H9 (cell line): ENCODE data around the gene OTOF. TPM values are rescaled to one million over a fixed set of nuclear protein-coding genes. Genes with fewer than 3 reads are reported as not detected.

Source experiments
- DNase-seq: peaks from one replicate; pipeline ENCODE4 v3.0.0-alpha.2; 2017
- H2AFZ ChIP-seq: one replicate; pipeline ENCODE4 v1.6.1; 2013; ENCODE audit warnings: mild to moderate bottlenecking, low read length, control low read depth, moderate library complexity
- H2AK5ac ChIP-seq: 2 replicates; pipeline ENCODE4 v1.6.1; 2013; ENCODE audit warnings: low read length, control low read depth, mixed read lengths; ENCODE audit not compliant: insufficient read length
- H2BK120ac ChIP-seq: one replicate; pipeline ENCODE4 v1.6.1; 2013; ENCODE audit warnings: low read depth, mild to moderate bottlenecking, low read length, control low read depth, inconsistent platforms; ENCODE audit not compliant: poor library complexity, severe bottlenecking
- H2BK12ac ChIP-seq: 2 replicates; pipeline ENCODE4 v1.6.1; 2013; ENCODE audit warnings: low read length, control low read depth, mixed read lengths, low read depth; ENCODE audit not compliant: insufficient read length
- H2BK15ac ChIP-seq: 2 replicates; pipeline ENCODE4 v1.6.1; 2013; ENCODE audit warnings: low read depth, low read length, control low read depth
- H2BK20ac ChIP-seq: one replicate; pipeline ENCODE4 v1.6.1; 2013; ENCODE audit warnings: low read depth, mild to moderate bottlenecking, low read length, control low read depth, inconsistent platforms; ENCODE audit not compliant: poor library complexity, severe bottlenecking
- H2BK5ac ChIP-seq: 2 replicates; pipeline ENCODE4 v1.6.1; 2013; ENCODE audit warnings: low read length, control low read depth, mixed read lengths; ENCODE audit not compliant: insufficient read length
- H3K14ac ChIP-seq: 2 replicates; pipeline ENCODE4 v1.6.1; 2013; ENCODE audit warnings: low read length, control low read depth; ENCODE audit not compliant: insufficient read depth
- H3K18ac ChIP-seq: 2 replicates; pipeline ENCODE4 v1.6.1; 2013; ENCODE audit warnings: low read depth, mild to moderate bottlenecking, mixed read lengths, low read length, control low read depth; ENCODE audit not compliant: insufficient read length
- H3K23ac ChIP-seq: 2 replicates; pipeline ENCODE4 v1.6.1; 2013; ENCODE audit warnings: low read length, control low read depth, mixed read lengths, low read depth; ENCODE audit not compliant: insufficient read length
- H3K23me2 ChIP-seq: 2 replicates; pipeline ENCODE4 v1.6.1; 2013; ENCODE audit warnings: low read depth, mild to moderate bottlenecking, mixed read lengths, low read length, control low read depth; ENCODE audit not compliant: insufficient read length, poor library complexity, severe bottlenecking
- H3K27ac ChIP-seq: 2 replicates; pipeline ENCODE4 v1.5.1; 2013; ENCODE audit warnings: low read length, control low read depth, mixed read lengths, low read depth; ENCODE audit not compliant: insufficient read length
- H3K27me3 ChIP-seq: 2 replicates; pipeline ENCODE4 v1.6.1; 2013; ENCODE audit warnings: low read length, control low read depth, inconsistent platforms; ENCODE audit not compliant: insufficient read depth
- H3K4ac ChIP-seq: 2 replicates; pipeline ENCODE4 v1.6.1; 2013; ENCODE audit warnings: low read depth, mild to moderate bottlenecking, control low read depth, inconsistent platforms, low read length, moderate library complexity
- H3K4me1 ChIP-seq: 2 replicates; pipeline ENCODE4 v1.6.1; 2013; ENCODE audit warnings: low read length, control low read depth, inconsistent platforms; ENCODE audit not compliant: insufficient read depth
- H3K4me2 ChIP-seq: 2 replicates; pipeline ENCODE4 v1.6.1; 2013; ENCODE audit warnings: low read length, control low read depth, mixed read lengths; ENCODE audit not compliant: insufficient read length, insufficient read depth
- H3K56ac ChIP-seq: 2 replicates; pipeline ENCODE4 v1.6.1; 2013; ENCODE audit warnings: low read depth, mild to moderate bottlenecking, mixed read lengths, low read length, control low read depth; ENCODE audit not compliant: insufficient read length
- H3K79me1 ChIP-seq: 2 replicates; pipeline ENCODE4 v1.6.1; 2013; ENCODE audit warnings: low read depth, mild to moderate bottlenecking, moderate library complexity, low read length, control low read depth, inconsistent platforms; ENCODE audit not compliant: insufficient read depth, poor library complexity, severe bottlenecking
- H3K79me2 ChIP-seq: 2 replicates; pipeline ENCODE4 v1.6.1; 2013; ENCODE audit warnings: low read length, control low read depth, inconsistent platforms; ENCODE audit not compliant: insufficient read depth
- H3K9ac ChIP-seq: 2 replicates; pipeline ENCODE4 v1.6.1; 2013; ENCODE audit warnings: low read length, control low read depth, mixed read lengths; ENCODE audit not compliant: insufficient read length; ENCODE audit errors: extremely low read depth
- H3K9me3 ChIP-seq: one replicate; pipeline ENCODE4 v1.6.1; 2013; ENCODE audit warnings: low read depth, low read length, inconsistent platforms; ENCODE audit not compliant: control insufficient read depth
- H3T11ph ChIP-seq: one replicate; pipeline ENCODE4 v1.6.1; 2013; ENCODE audit warnings: mild to moderate bottlenecking, low read length, control low read depth, inconsistent platforms
- H4K20me1 ChIP-seq: one replicate; pipeline ENCODE4 v1.6.1; 2013; ENCODE audit not compliant: control insufficient read depth, insufficient read length, insufficient read depth
- H4K5ac ChIP-seq: 2 replicates; pipeline ENCODE4 v1.6.1; 2013; ENCODE audit warnings: low read depth, mild to moderate bottlenecking, mixed read lengths, low read length, control low read depth; ENCODE audit not compliant: insufficient read length
- H4K8ac ChIP-seq: replicated peaks from 2 replicates; pipeline ENCODE4 v1.6.1; 2013; ENCODE audit warnings: low read length, control low read depth, mixed read lengths, low read depth; ENCODE audit not compliant: insufficient read length
- H4K91ac ChIP-seq: 2 replicates; pipeline ENCODE4 v1.6.1; 2013; ENCODE audit warnings: low read depth, mild to moderate bottlenecking, moderate library complexity, mixed read lengths, low read length, control low read depth; ENCODE audit not compliant: insufficient read length
- H3K27ac Mint-ChIP-seq, 3 experiments: 2 replicates in 2 of 3; 3 replicates in 1 of 3; pipeline ENCODE4 v1.8.0; 2020 to 2021; ENCODE audit warnings: mixed read lengths in 3 of 3, mild to moderate bottlenecking in 1 of 3, moderate library complexity in 1 of 3
- H3K27me3 Mint-ChIP-seq: 2 replicates; pipeline ENCODE4 v1.8.0; 2021; ENCODE audit warnings: low read depth, mild to moderate bottlenecking, moderate library complexity, mixed read lengths
- H3K36me3 Mint-ChIP-seq, 3 experiments: 2 replicates in 2 of 3; 3 replicates in 1 of 3; pipeline ENCODE4 v1.8.0; 2020 to 2021; ENCODE audit warnings: low read depth in 3 of 3, mixed read lengths in 3 of 3; ENCODE audit not compliant: insufficient read depth in 1 of 3
- H3K4me1 Mint-ChIP-seq, 2 experiments: 2 replicates each; pipeline ENCODE4 v1.8.0; 2020; ENCODE audit warnings: mixed read lengths in 2 of 2
- H3K4me3 Mint-ChIP-seq, 2 experiments: 2 replicates in 1 of 2; 3 replicates in 1 of 2; pipeline ENCODE4 v1.8.0; 2020 to 2021; ENCODE audit warnings: mild to moderate bottlenecking in 2 of 2, mixed read lengths in 2 of 2, moderate library complexity in 1 of 2
- H3K9me3 Mint-ChIP-seq, 2 experiments: 2 replicates in 1 of 2; 3 replicates in 1 of 2; pipeline ENCODE4 v1.8.0; 2020; ENCODE audit warnings: mild to moderate bottlenecking in 2 of 2, mixed read lengths in 2 of 2, moderate library complexity in 1 of 2
- total RNA-seq: library from RNA; stranded (reverse); gene quantifications from 2 replicates; pipeline ENCODE4 v1.2.1, GENCODE V29; 2021
- TF ChIP-seq, protein P1 (sequence below): fragments of 200-600 bp; sonication (generic); conservative IDR thresholded peaks from 3 replicates; pipeline ENCODE4 v1.8.0; 2021; ENCODE audit warnings: antibody characterized with exemption, mild to moderate bottlenecking

OTOF gene
- total RNA-seq, 1 experiment from 2014 or later, result 0.35 TPM

DNA sequence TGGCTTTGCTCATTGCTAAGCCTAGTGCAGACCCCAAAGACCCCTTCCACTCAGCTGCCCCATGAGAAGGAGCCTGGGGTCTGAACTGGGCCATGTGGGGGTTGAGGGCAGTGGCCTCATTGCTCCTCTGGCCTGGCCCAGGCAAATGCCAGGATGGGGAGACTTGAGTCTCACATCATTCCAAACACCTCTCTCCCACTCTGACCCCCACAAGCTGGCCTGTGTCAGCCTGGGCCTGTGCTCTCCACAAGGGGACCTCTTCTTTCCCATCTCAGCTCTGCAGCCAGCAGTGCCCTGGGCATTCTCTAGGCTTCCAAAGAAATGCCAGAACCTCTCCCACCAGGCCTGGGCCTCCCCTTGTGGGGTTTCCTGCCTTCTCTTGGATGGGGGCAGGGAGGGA, 45.8 kb upstream of the OTOF start:
- Histone ChIP-seq H3K4me1 (no peaks in the 10 kb centered on the region), H4K91ac (no peak overlapping the region), H2AK5ac (no peak overlapping the region), H3K4me2 (no peak overlapping the region), H3K27me3 (no peaks in the 10 kb centered on the region), H3K23me2 (no peaks in the 10 kb centered on the region), H3K27ac (no peak overlapping the region), H3K23ac (no peak overlapping the region), H3K79me2 (no peaks in the 10 kb centered on the region), H2BK12ac (no peak overlapping the region), H3K14ac (no peak overlapping the region; the same call in 1 of the 2 replicates), H4K8ac (no peak overlapping the region), H4K5ac (no peak overlapping the region), H3K9ac (no peak overlapping the region), H3K56ac (no peak overlapping the region), H3K18ac (no peak overlapping the region), H2BK20ac (no peak overlapping the region), H3K79me1 (no peaks in the 10 kb centered on the region), H2BK5ac (no peak overlapping the region), H3T11ph (no peak overlapping the region), H3K9me3 (no peaks in the 10 kb centered on the region), H4K20me1 (no peaks in the 10 kb centered on the region), H2AFZ (no peak overlapping the region), H2BK120ac (no peak overlapping the region), H2BK15ac (no peak overlapping the region), H3K4ac (no peak overlapping the region)
- no peak for DNase-seq
- Mint-ChIP-seq H3K27ac (no peak overlapping the region), H3K4me1 (peaks cover 3 to 5% of the 10 kb centered on the region in 2 experiments; a peak in 2 of 4 replicates), H3K4me3 (no peak overlapping the region), H3K27me3 (peaks cover 19% of the 10 kb centered on the region), H3K9me3 (no peaks in the 10 kb centered on the region), H3K36me3 (no peaks in the 10 kb centered on the region)
- TF ChIP-seq, protein P1, sequence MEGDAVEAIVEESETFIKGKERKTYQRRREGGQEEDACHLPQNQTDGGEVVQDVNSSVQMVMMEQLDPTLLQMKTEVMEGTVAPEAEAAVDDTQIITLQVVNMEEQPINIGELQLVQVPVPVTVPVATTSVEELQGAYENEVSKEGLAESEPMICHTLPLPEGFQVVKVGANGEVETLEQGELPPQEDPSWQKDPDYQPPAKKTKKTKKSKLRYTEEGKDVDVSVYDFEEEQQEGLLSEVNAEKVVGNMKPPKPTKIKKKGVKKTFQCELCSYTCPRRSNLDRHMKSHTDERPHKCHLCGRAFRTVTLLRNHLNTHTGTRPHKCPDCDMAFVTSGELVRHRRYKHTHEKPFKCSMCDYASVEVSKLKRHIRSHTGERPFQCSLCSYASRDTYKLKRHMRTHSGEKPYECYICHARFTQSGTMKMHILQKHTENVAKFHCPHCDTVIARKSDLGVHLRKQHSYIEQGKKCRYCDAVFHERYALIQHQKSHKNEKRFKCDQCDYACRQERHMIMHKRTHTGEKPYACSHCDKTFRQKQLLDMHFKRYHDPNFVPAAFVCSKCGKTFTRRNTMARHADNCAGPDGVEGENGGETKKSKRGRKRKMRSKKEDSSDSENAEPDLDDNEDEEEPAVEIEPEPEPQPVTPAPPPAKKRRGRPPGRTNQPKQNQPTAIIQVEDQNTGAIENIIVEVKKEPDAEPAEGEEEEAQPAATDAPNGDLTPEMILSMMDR, result no peak
